K562 (cell line): Measurements from ENCODE around the gene PEX11A. TPM values are rescaled to one million over a fixed set of nuclear protein-coding genes. Genes with fewer than 3 reads are reported as not detected.

Experiments
- ATAC-seq: fragments of 200-7000 bp; cut with Tn5 transposase; 3 replicates; pipeline ENCODE4 v1.9.1; 2020; ENCODE audit warnings: moderate library complexity
- BruUV-seq: library from RNA; stranded (reverse); fragments of 400-500 nt; replicated peaks from 2 replicates; lab custom pipeline; 2021; lab: Mats Ljungman, UMichigan
- CTCF ChIA-PET: fragments of 300-600 bp; formaldehyde crosslinking; extraction: SDS; loops from one replicate; lab custom pipeline; 2021; ENCODE audit warnings: low intra/inter-chr PET ratio; lab: Yijun Ruan, JAX
- POLR2A ChIA-PET: fragments of 300-600, 350-650 bp; sonication (Branson Sonifier 250); formaldehyde crosslinking; extraction: SDS; loops from one replicate; lab custom pipeline; 2021; ENCODE audit warnings: antibody characterized with exemption, inconsistent platforms; lab: Yijun Ruan, JAX
- DNase-seq, 4 experiments: peaks; one replicate each; pipeline versions ENCODE4 v3.0.0 to v3.0.0-alpha.2; 2011 to 2018; ENCODE audit warnings: low spot score in 3 of 4, mixed read lengths in 3 of 4; ENCODE audit errors: extremely low read depth in 1 of 4
- FAIRE-seq: peaks from 2 replicates; lab custom pipeline; 2011; peaks lifted over from hg19 to GRCh38; lab: Jason Lieb, UNC
- H2AFZ ChIP-seq: 2 replicates; pipeline ENCODE4 v1.6.0; 2011; ENCODE audit warnings: low read depth, low read length, control low read depth, inconsistent platforms
- H3K27ac ChIP-seq: fragments of 200-600 bp; 3 replicates; pipeline ENCODE4 v1.8.0; 2011; ENCODE audit warnings: low read depth, mild to moderate bottlenecking, control low read depth, inconsistent platforms, low read length, moderate library complexity, mixed read lengths; ENCODE audit errors: extremely low read depth
- H3K27me3 ChIP-seq, 2 experiments: fragments of 300-600 bp in 1 of 2; 2 replicates in 1 of 2; 3 replicates in 1 of 2; pipeline versions ENCODE4 v1.6.0 to v1.8.0; 2011; ENCODE audit warnings: inconsistent platforms in 2 of 2, low read length in 2 of 2, mild to moderate bottlenecking in 1 of 2, mixed read lengths in 1 of 2, moderate library complexity in 1 of 2; ENCODE audit not compliant: control insufficient read depth in 2 of 2, insufficient read depth in 2 of 2
- H3K36me3 ChIP-seq: fragments of 300-600 bp; 3 replicates; pipeline ENCODE4 v1.8.0; 2011; ENCODE audit warnings: mild to moderate bottlenecking, low read length, inconsistent platforms; ENCODE audit not compliant: control insufficient read depth, insufficient read depth
- H3K4me1 ChIP-seq, 2 experiments: fragments of 200-600 bp in 1 of 2; replicated peaks in 1 of 2; 2 replicates in 1 of 2; 3 replicates in 1 of 2; pipeline versions ENCODE4 v1.5.1 to v1.8.0; 2011; ENCODE audit warnings: inconsistent platforms in 2 of 2, low read length in 2 of 2, mild to moderate bottlenecking in 1 of 2, mixed read lengths in 1 of 2, moderate library complexity in 1 of 2; ENCODE audit not compliant: control insufficient read depth in 2 of 2, insufficient read depth in 2 of 2
- H3K4me2 ChIP-seq: 2 replicates; pipeline ENCODE4 v1.6.1; 2011; ENCODE audit warnings: low read length, control low read depth, inconsistent platforms, mixed read lengths; ENCODE audit not compliant: insufficient read depth
- H3K4me3 ChIP-seq: fragments of 200-600 bp; sonication (generic), shearing (Covaris generic); 2 replicates; pipeline ENCODE4 v1.5.1; 2016; ENCODE audit warnings: control low read depth, inconsistent platforms
- H3K79me2 ChIP-seq: fragments of 200-600 bp; 3 replicates; pipeline ENCODE4 v1.8.0; 2011; ENCODE audit warnings: low read length, inconsistent platforms; ENCODE audit not compliant: control insufficient read depth, insufficient read depth
- H3K9ac ChIP-seq, 2 experiments: 2 replicates each; pipeline versions ENCODE4 v1.6.0 to v1.6.1; 2011; ENCODE audit warnings: low read depth in 2 of 2, low read length in 2 of 2, control low read depth in 1 of 2, inconsistent platforms in 1 of 2, mild to moderate bottlenecking in 1 of 2, mixed read lengths in 1 of 2; ENCODE audit not compliant: insufficient read depth in 1 of 2
- H3K9me1 ChIP-seq: one replicate; pipeline ENCODE4 v1.6.0; 2011; ENCODE audit warnings: inconsistent platforms, mild to moderate bottlenecking, low read length, moderate library complexity; ENCODE audit not compliant: control insufficient read depth, insufficient read depth
- H3K9me3 ChIP-seq: replicated peaks from 2 replicates; pipeline ENCODE4 v1.5.1; 2011; ENCODE audit warnings: low read depth, low read length, inconsistent platforms; ENCODE audit not compliant: control insufficient read depth, insufficient read depth
- H4K20me1 ChIP-seq: replicated peaks from 2 replicates; pipeline ENCODE4 v1.6.1; 2011; ENCODE audit warnings: low read length, inconsistent platforms, mixed read lengths; ENCODE audit not compliant: control insufficient read depth, insufficient read depth
- BRCA1 ChIP-seq, 2 experiments: fragments of 450-650 bp in 1 of 2; sonication (generic) in 1 of 2; formaldehyde crosslinking in 1 of 2; IDR thresholded peaks; 2 replicates each; pipeline versions ENCODE4 v1.5.0 to v1.6.1; 2017 to 2020; ENCODE audit warnings: mild to moderate bottlenecking in 1 of 2, missing genetic modification reagents in 1 of 2
- MCM7 ChIP-seq, 2 experiments: fragments of 450-650 bp; IDR thresholded peaks; 2 replicates each; pipeline ENCODE4 v1.6.1; 2016 to 2018
- NFRKB ChIP-seq: fragments of 450-650 bp; IDR thresholded peaks from 2 replicates; pipeline ENCODE4 v1.6.1; 2016; ENCODE audit warnings: low read depth
- NKRF ChIP-seq: fragments of 450-650 bp; IDR thresholded peaks from 2 replicates; pipeline ENCODE4 v1.6.1; 2016; ENCODE audit warnings: borderline replicate concordance
- RBM34 ChIP-seq: fragments of 200-400 bp; formaldehyde crosslinking; IDR thresholded peaks from 2 replicates; pipeline ENCODE4 v1.6.1; 2018; ENCODE audit warnings: low read length, borderline replicate concordance; ENCODE audit not compliant: insufficient read depth
- TFE3 ChIP-seq: fragments of 450-650 bp; formaldehyde crosslinking; IDR thresholded peaks from 2 replicates; pipeline ENCODE4 v1.4.0; 2020; ENCODE audit warnings: mild to moderate bottlenecking, mixed read lengths
- ZBTB7A ChIP-seq: IDR thresholded peaks from 2 replicates; pipeline ENCODE4 v1.6.1; 2011; ENCODE audit warnings: low read depth, mild to moderate bottlenecking, low read length, moderate library complexity, borderline replicate concordance; ENCODE audit not compliant: control insufficient read depth
- ZC3H11A ChIP-seq: IDR thresholded peaks from 2 replicates; pipeline ENCODE4 v1.6.1; 2012; ENCODE audit warnings: low read depth, low read length, improper control_type of control experiment
- ZNF316 ChIP-seq: fragments of 450-650 bp; IDR thresholded peaks from 2 replicates; pipeline ENCODE4 v1.6.1; 2016
- ZNF436 ChIP-seq: fragments of 250-450, 450-650 bp; sonication (Bioruptor Pico); formaldehyde crosslinking; IDR thresholded peaks from 2 replicates; pipeline ENCODE4 v1.7.0; 2020; ENCODE audit warnings: mild to moderate bottlenecking
- WGBS: fragments of 100-300 bp; shearing (Covaris generic); methylation state at CpG from one replicate; pipeline ENCODE4 v1.1.6; 2016; ENCODE audit warnings: low coverage, mixed read lengths; ENCODE audit not compliant: insufficient coverage; ENCODE audit errors: missing lambda C conversion rate; 5-methylcytosine and 5-hydroxymethylcytosine counted together
- in situ Hi-C: fragments of 300-500 bp; cut with MboI; formaldehyde crosslinking; loops from 4 replicates; pipeline ENCODE4 v1.15.0; 2018; ENCODE audit warnings: inconsistent platforms, mixed read lengths
- intact Hi-C: fragments of 100-400 bp; cut with micrococcal nuclease; formaldehyde crosslinking; loops from 2 replicates; pipeline ENCODE4 v1.14.2; 2022
- polyA plus RNA-seq, 8 experiments: library from polyadenylated mRNA; depleted of rRNA in 4 of 8; stranded (reverse) in 5 of 8; unstranded in 3 of 8; fragments of >200 nt; fragmentation: Nextera tagmentation in 2 of 8; fragmentation: Illumina TruSeq in 1 of 8; extraction: Ambion mirVana in 2 of 8; extraction: Trizol in 1 of 8; gene quantifications; 2 replicates each; pipeline versions ENCODE4 v1.2.1 to v1.2.3, GENCODE V29; 2011 to 2014; ENCODE audit warnings: inconsistent platforms in 1 of 8, missing spikeins in 1 of 8
- total RNA-seq, 7 experiments: library from RNA; depleted of rRNA in 6 of 7; stranded (reverse); fragments of >200 nt in 6 of 7; fragmentation: Illumina TruSeq in 2 of 7; extraction: Trizol in 2 of 7; gene quantifications; 2 replicates each; pipeline versions ENCODE4 v1.2.1 to v1.2.3, GENCODE V29; 2011 to 2021; ENCODE audit warnings: low replicate concordance in 1 of 7
- TF ChIP-seq, protein P1 (sequence below), 3 experiments: IDR thresholded peaks in 2 of 3; conservative IDR thresholded peaks in 1 of 3; 2 replicates each; pipeline ENCODE4 v1.5.1; 2011 to 2012; ENCODE audit warnings: low read length in 3 of 3, mild to moderate bottlenecking in 3 of 3, control low read depth in 2 of 3, improper control_type of control experiment in 1 of 3, inconsistent platforms in 1 of 3, low read depth in 1 of 3, mixed read lengths in 1 of 3, moderate library complexity in 1 of 3; ENCODE audit not compliant: insufficient read depth in 2 of 3
- TF ChIP-seq, protein P2 (sequence below): fragments of 250-450 bp; sonication (Bioruptor Pico); IDR thresholded peaks from 2 replicates; pipeline ENCODE4 v1.4.0; 2020; ENCODE audit warnings: mild to moderate bottlenecking, moderate library complexity
- TF ChIP-seq, protein P3 (sequence below): fragments of 250-450 bp; sonication (Bioruptor Pico); IDR thresholded peaks from 2 replicates; pipeline ENCODE4 v1.6.1; 2021; ENCODE audit warnings: mild to moderate bottlenecking

The PEX11A gene
- total and polyA plus RNA-seq, 9 of the 15 experiments (the other 6 are each of a cell fraction or from before 2014, with no cell fraction given): not detected

DNA sequence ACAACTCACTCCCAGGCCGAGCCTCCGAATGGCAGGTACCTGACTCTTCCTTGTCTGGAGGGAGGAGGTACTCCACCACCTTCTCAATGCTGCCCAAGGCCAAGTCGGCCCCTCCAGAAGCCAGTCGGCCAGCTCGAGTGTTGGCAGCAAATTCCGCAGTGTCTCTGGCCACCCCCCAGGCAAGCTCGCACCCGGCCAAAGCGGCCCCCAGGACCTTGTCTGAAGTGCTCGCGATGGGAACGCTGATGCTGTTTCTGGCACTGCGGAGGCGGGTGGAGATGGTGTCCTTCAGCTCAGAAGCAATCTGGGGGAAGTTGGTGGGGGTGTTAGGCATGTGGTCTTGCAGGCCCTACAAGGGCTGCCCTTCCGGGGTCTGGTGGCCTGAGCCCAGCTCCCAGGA is 20.6 kb downstream of the PEX11A start (continued):
- TF ChIP-seq, protein P1, sequence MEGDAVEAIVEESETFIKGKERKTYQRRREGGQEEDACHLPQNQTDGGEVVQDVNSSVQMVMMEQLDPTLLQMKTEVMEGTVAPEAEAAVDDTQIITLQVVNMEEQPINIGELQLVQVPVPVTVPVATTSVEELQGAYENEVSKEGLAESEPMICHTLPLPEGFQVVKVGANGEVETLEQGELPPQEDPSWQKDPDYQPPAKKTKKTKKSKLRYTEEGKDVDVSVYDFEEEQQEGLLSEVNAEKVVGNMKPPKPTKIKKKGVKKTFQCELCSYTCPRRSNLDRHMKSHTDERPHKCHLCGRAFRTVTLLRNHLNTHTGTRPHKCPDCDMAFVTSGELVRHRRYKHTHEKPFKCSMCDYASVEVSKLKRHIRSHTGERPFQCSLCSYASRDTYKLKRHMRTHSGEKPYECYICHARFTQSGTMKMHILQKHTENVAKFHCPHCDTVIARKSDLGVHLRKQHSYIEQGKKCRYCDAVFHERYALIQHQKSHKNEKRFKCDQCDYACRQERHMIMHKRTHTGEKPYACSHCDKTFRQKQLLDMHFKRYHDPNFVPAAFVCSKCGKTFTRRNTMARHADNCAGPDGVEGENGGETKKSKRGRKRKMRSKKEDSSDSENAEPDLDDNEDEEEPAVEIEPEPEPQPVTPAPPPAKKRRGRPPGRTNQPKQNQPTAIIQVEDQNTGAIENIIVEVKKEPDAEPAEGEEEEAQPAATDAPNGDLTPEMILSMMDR (IDR thresholded peaks at IDR 0.05 in 2 of 3, conservative IDR thresholded peaks at IDR 0.05 in 1 of 3; ENCODE audit: insufficient read depth in 2 of 3, low read depth in 1 of 3, low read length in 3 of 3): no peak

GRCh38 chr15:89669309-89669865 is 21.2 kb downstream of the PEX11A start:
- Histone ChIP-seq H3K9ac (no peak overlapping the region), H4K20me1 (peaks cover 2% of the 10 kb centered on the region; the same call in 1 of the 2 replicates), H3K27ac (no peak overlapping the region), H3K4me3 (no peak overlapping the region), H3K9me1 (no peaks in the 10 kb centered on the region), H3K4me1 (peaks cover 0 to 26% of the 10 kb centered on the region in 2 experiments; a peak in 3 of 5 replicates), H3K9me3 (no peaks in the 10 kb centered on the region), H3K36me3 (no peaks in the 10 kb centered on the region), H3K79me2 (no peaks in the 10 kb centered on the region), H2AFZ (no peak overlapping the region), H3K4me2 (no peak overlapping the region), H3K27me3 (peaks cover 20 to 81% of the 10 kb centered on the region in 2 experiments)
- intact Hi-C loops (no loop called here), in situ Hi-C loops (no loop called here)
- ATAC-seq: no peak
- WGBS: 3% methylated on average over 8 of the region's 9 CpGs
- no peak for DNase-seq
- no TSS peak for BruUV-seq
- ChIA-PET POLR2A (interaction anchor here (1.1 kb wide), 1 partner anchor 9 kb away, joined by 3 read pairs; no protein-coding TSS in a partner anchor), CTCF (no interaction called here)
- no peak for FAIRE-seq
- TF ChIP-seq, protein P2, sequence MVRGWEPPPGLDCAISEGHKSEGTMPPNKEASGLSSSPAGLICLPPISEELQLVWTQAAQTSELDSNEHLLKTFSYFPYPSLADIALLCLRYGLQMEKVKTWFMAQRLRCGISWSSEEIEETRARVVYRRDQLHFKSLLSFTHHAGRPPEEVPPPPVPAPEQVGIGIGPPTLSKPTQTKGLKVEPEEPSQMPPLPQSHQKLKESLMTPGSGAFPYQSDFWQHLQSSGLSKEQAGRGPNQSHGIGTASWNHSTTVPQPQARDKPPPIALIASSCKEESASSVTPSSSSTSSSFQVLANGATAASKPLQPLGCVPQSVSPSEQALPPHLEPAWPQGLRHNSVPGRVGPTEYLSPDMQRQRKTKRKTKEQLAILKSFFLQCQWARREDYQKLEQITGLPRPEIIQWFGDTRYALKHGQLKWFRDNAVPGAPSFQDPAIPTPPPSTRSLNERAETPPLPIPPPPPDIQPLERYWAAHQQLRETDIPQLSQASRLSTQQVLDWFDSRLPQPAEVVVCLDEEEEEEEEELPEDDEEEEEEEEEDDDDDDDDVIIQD (CRISPR knock-in tag): no peak
- TF ChIP-seq MCM7 (IDR thresholded peaks at IDR 0.05) (no peak), ZNF316 (no peak), RBM34 (no peak), NFRKB (no peak), ZC3H11A (no peak), ZNF436 (CRISPR knock-in tag) (no peak), TFE3 (no peak), BRCA1 (IDR thresholded peaks at IDR 0.05) (no peak), BRCA1 (CRISPR knock-in tag; IDR thresholded peaks at IDR 0.05) (no peak), ZBTB7A (no peak), NKRF (no peak)
- TF ChIP-seq, protein P3, sequence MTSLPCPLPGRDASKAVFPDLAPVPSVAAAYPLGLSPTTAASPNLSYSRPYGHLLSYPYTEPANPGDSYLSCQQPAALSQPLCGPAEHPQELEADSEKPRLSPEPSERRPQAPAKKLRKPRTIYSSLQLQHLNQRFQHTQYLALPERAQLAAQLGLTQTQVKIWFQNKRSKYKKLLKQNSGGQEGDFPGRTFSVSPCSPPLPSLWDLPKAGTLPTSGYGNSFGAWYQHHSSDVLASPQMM (CRISPR knock-in tag): no peak
